OCI-LY3 (cell line): Measurements from ENCODE around the gene TAX1BP1.

ENCODE experiments used
- H2AFZ ChIP-seq: fragments of 200-600, 300-600 bp; shearing (Covaris generic); 2 replicates; pipeline ENCODE4 v1.6.0; 2014; ENCODE audit warnings: antibody characterized with exemption, low read depth, low read length
- H3K27ac ChIP-seq: fragments of 200-600, 300-600 bp; sonication (generic); 2 replicates; pipeline ENCODE4 v1.5.1; 2014; ENCODE audit warnings: mild to moderate bottlenecking, low read length, moderate library complexity, mixed read lengths
- H3K27me3 ChIP-seq: fragments of 200-600, 300-600 bp; sonication (generic); 2 replicates; pipeline ENCODE4 v1.6.1; 2014; ENCODE audit warnings: low read depth, low read length, mixed read lengths
- H3K36me3 ChIP-seq: fragments of 200-600, 300-600 bp; sonication (generic); replicated peaks from 2 replicates; pipeline ENCODE3; 2014; ENCODE audit warnings: low read depth, low read length, mixed read lengths
- H3K4me1 ChIP-seq: fragments of 300-600, 200-600 bp; sonication (generic); 2 replicates; pipeline ENCODE4 v1.6.1; 2014; ENCODE audit warnings: low read length, mixed read lengths
- H3K4me2 ChIP-seq: fragments of 200-600, 300-600 bp; sonication (generic); 2 replicates; pipeline ENCODE4 v1.6.1; 2014; ENCODE audit warnings: low read length, mixed read lengths
- H3K4me3 ChIP-seq: fragments of 300-600, 200-600 bp; sonication (generic); 2 replicates; pipeline ENCODE4 v1.5.1; 2014; ENCODE audit warnings: antibody characterized with exemption, mild to moderate bottlenecking, low read length, moderate library complexity
- H3K79me2 ChIP-seq: fragments of 300-600, 200-600 bp; shearing (Covaris generic); 2 replicates; pipeline ENCODE4 v1.6.1; 2014; ENCODE audit warnings: mild to moderate bottlenecking, low read length, mixed read lengths
- H3K9ac ChIP-seq: fragments of 300-600, 200-600 bp; shearing (Covaris generic); 2 replicates; pipeline ENCODE4 v1.6.0; 2014; ENCODE audit warnings: mild to moderate bottlenecking, low read length, moderate library complexity
- H3K9me3 ChIP-seq: fragments of 200-600, 300-600 bp; shearing (Covaris generic); 2 replicates; pipeline ENCODE4 v1.6.1; 2014; ENCODE audit warnings: low read length, mixed read lengths; ENCODE audit not compliant: insufficient read depth
- H4K20me1 ChIP-seq: fragments of 200-600, 300-600 bp; sonication (generic); 2 replicates; pipeline ENCODE4 v1.6.1; 2016; ENCODE audit warnings: low read length, mixed read lengths; ENCODE audit not compliant: insufficient read depth
- CTCF ChIP-seq: fragments of 200-600, 300-600 bp; sonication (generic); IDR thresholded peaks from 2 replicates; pipeline ENCODE4 v1.5.1; 2014; ENCODE audit warnings: antibody characterized with exemption, low read length, low read depth
- EZH2phosphoT487 ChIP-seq: fragments of 200-600 bp; shearing (Covaris generic); IDR thresholded peaks from 2 replicates; pipeline ENCODE4 v1.6.1; 2018; ENCODE audit warnings: antibody characterized with exemption, mixed run types, low read depth

TAX1BP1 gene

GRCh38 chr7:27860800-27861199, 120.8 kb downstream of the TAX1BP1 start:
- no peak overlapping the region for H3K9ac ChIP-seq
- H3K27me3 ChIP-seq, result no peaks in the 10 kb centered on the region
- no peak overlapping the region for H3K4me3 ChIP-seq
- TF ChIP-seq CTCF (no peak), EZH2phosphoT487 (no peak)
- H3K9me3 ChIP-seq, result no peaks in the 10 kb centered on the region
- H4K20me1 ChIP-seq, result no peaks in the 10 kb centered on the region
- H2AFZ ChIP-seq, result no peak overlapping the region
- no peak overlapping the region for H3K4me2 ChIP-seq
- no peaks in the 10 kb centered on the region for H3K36me3 ChIP-seq
- no peaks in the 10 kb centered on the region for H3K4me1 ChIP-seq
- no peaks in the 10 kb centered on the region for H3K79me2 ChIP-seq
- H3K27ac ChIP-seq, result no peak overlapping the region

GRCh38 chr7:27861747-27862146, 121.8 kb downstream of the TAX1BP1 start:
- TF ChIP-seq CTCF (no peak), EZH2phosphoT487 (no peak)
- Histone ChIP-seq H3K27ac (no peak overlapping the region), H3K4me1 (no peaks in the 10 kb centered on the region), H3K9ac (no peak overlapping the region), H3K27me3 (no peaks in the 10 kb centered on the region), H3K36me3 (no peaks in the 10 kb centered on the region), H3K9me3 (no peaks in the 10 kb centered on the region), H3K79me2 (no peaks in the 10 kb centered on the region), H3K4me3 (no peak overlapping the region), H2AFZ (no peak overlapping the region), H3K4me2 (no peak overlapping the region), H4K20me1 (no peaks in the 10 kb centered on the region)

GRCh38 chr7:27863880-27864279, 123.9 kb downstream of the TAX1BP1 start:
- no peaks in the 10 kb centered on the region for H4K20me1 ChIP-seq
- H3K79me2 ChIP-seq, result no peaks in the 10 kb centered on the region
- H2AFZ ChIP-seq, result no peak overlapping the region
- H3K4me3 ChIP-seq, result no peak overlapping the region
- H3K4me1 ChIP-seq, result no peaks in the 10 kb centered on the region
- no peaks in the 10 kb centered on the region for H3K27me3 ChIP-seq
- H3K36me3 ChIP-seq, result no peaks in the 10 kb centered on the region
- no peak overlapping the region for H3K4me2 ChIP-seq
- H3K27ac ChIP-seq, result no peak overlapping the region
- no peaks in the 10 kb centered on the region for H3K9me3 ChIP-seq
- no peak overlapping the region for H3K9ac ChIP-seq
- TF ChIP-seq CTCF, result no peak
- no peak for TF ChIP-seq EZH2phosphoT487

GRCh38 chr7:27866256-27866655, 126.3 kb downstream of the TAX1BP1 start:
- Histone ChIP-seq H3K9ac (no peak overlapping the region), H3K27me3 (no peaks in the 10 kb centered on the region), H3K4me2 (no peak overlapping the region), H3K4me3 (no peak overlapping the region), H4K20me1 (no peaks in the 10 kb centered on the region), H3K27ac (no peak overlapping the region), H2AFZ (no peak overlapping the region), H3K79me2 (no peaks in the 10 kb centered on the region), H3K36me3 (no peaks in the 10 kb centered on the region), H3K4me1 (no peaks in the 10 kb centered on the region), H3K9me3 (no peaks in the 10 kb centered on the region)
- no peak for TF ChIP-seq CTCF
- TF ChIP-seq EZH2phosphoT487, result no peak
